Ovary (tissue), 3 donors: ENCODE data around the gene NEMP2.

Experiments used
- CTCF ChIP-seq, 3 donors: fragments of 450-650 bp in 2 of 3; fragments of 200-600 bp in 1 of 3; IDR thresholded peaks; one replicate each; pipeline versions ENCODE4 v1.5.1 to v1.8.0; 2016 to 2022; ENCODE audit warnings: antibody characterized with exemption in 3 of 3, mild to moderate bottlenecking in 1 of 3
- EP300 ChIP-seq: sonication (generic); formaldehyde crosslinking; IDR thresholded peaks from one replicate; pipeline ENCODE4 v1.6.1; 2017; ENCODE audit warnings: antibody characterized with exemption
- donor health status: DM: no; HTN: no; CAD: no.

GRCh38 chr2:190460487-190460886, 74.0 kb downstream of the NEMP2 start:
- TF ChIP-seq EP300, result no peak
- no peak for TF ChIP-seq CTCF (IDR thresholded peaks at IDR 0.05)
